ENCODE measurements around the gene MTIF3. TPM values are rescaled to one million over a fixed set of nuclear protein-coding genes. Genes with fewer than 3 reads are reported as not detected.

Gene MTIF3
- total RNA-seq, 1 experiment from 2014 or later, result 20.7 TPM

GRCh38 chr13:27423333-27423732 is 27.0 kb downstream of the MTIF3 start:
- CTCF ChIA-PET, result no interaction called here
- TF ChIP-seq POLR2AphosphoS5 (IDR thresholded peaks at IDR 0.05; ENCODE audit: low read depth, low read length), result no peak
- no peak for TF ChIP-seq CTCF (IDR thresholded peaks at IDR 0.05)
- TF ChIP-seq REST (IDR thresholded peaks at IDR 0.05; ENCODE audit: insufficient read depth in 1 of 2, low read depth in 2 of 2, low read length in 1 of 2), result no peak
- TF ChIP-seq SIN3A (IDR thresholded peaks at IDR 0.05; ENCODE audit: borderline replicate concordance, insufficient read depth, low read depth, low read length), result no peak
- no peak for TF ChIP-seq TCF7L2 (IDR thresholded peaks at IDR 0.05; ENCODE audit: low read depth, low read length)
- H3K27me3 ChIP-seq (ENCODE audit: control insufficient read depth, insufficient read depth, low read length), result no peaks in the 10 kb centered on the region
- no TSS peak for BruUV-seq (replicated peaks)
- intact Hi-C loops (cut with micrococcal nuclease; ENCODE audit: unreplicated experiment), result no loop called here
- peaks cover 3% of the 10 kb centered on the region; the same call in 1 of the 2 replicates for H3K36me3 ChIP-seq (ENCODE audit: control insufficient read depth, insufficient read depth, low read length)
- ATAC-seq, result no peak
- no peaks in the 10 kb centered on the region for H3K9me3 ChIP-seq (ENCODE audit: control insufficient read depth, insufficient read depth, low read depth, low read length)
- no peak for DNase-seq (ENCODE audit: low read depth, low spot score)
- H3K4me3 ChIP-seq (ENCODE audit: low read depth in 2 of 2, low read length in 2 of 2), result no peak overlapping the region; a peak in 1 of 4 replicates
- H3K27ac ChIP-seq (ENCODE audit: low read length), result peak overlapping the region; percentile 93; the same call in 1 of the 2 replicates
- POLR2A ChIA-PET, result no interaction called here
- H3K4me1 ChIP-seq (ENCODE audit: control insufficient read depth, insufficient read depth, low read length), result peaks cover 11% of the 10 kb centered on the region; the same call in 1 of the 2 replicates
- in situ Hi-C loops (cut with HindIII; ENCODE audit: low pct_unique_long_range_greater_than_20kb, low sequenced_read_pairs), result no loop called here

GRCh38 chr13:27421101-27421871 is 29.1 kb downstream of the MTIF3 start:
- intact Hi-C loops (cut with micrococcal nuclease; ENCODE audit: unreplicated experiment) (no loop called here), in situ Hi-C loops (cut with HindIII; ENCODE audit: low pct_unique_long_range_greater_than_20kb, low sequenced_read_pairs) (no loop called here)
- ATAC-seq, result no peak
- Histone ChIP-seq H3K36me3 (ENCODE audit: control insufficient read depth, insufficient read depth, low read length) (peaks cover 3% of the 10 kb centered on the region; the same call in 1 of the 2 replicates), H3K9me3 (ENCODE audit: control insufficient read depth, insufficient read depth, low read depth, low read length) (no peaks in the 10 kb centered on the region), H3K4me3 (ENCODE audit: low read depth in 2 of 2, low read length in 2 of 2) (no peak overlapping the region), H3K27ac (ENCODE audit: low read length) (no peak overlapping the region), H3K4me1 (ENCODE audit: control insufficient read depth, insufficient read depth, low read length) (peaks cover 5% of the 10 kb centered on the region; the same call in 1 of the 2 replicates), H3K27me3 (ENCODE audit: control insufficient read depth, insufficient read depth, low read length) (no peaks in the 10 kb centered on the region)
- TF ChIP-seq CTCF (IDR thresholded peaks at IDR 0.05) (no peak), TCF7L2 (IDR thresholded peaks at IDR 0.05; ENCODE audit: low read depth, low read length) (no peak), SIN3A (IDR thresholded peaks at IDR 0.05; ENCODE audit: borderline replicate concordance, insufficient read depth, low read depth, low read length) (no peak), REST (IDR thresholded peaks at IDR 0.05; ENCODE audit: insufficient read depth in 1 of 2, low read depth in 2 of 2, low read length in 1 of 2) (no peak), POLR2AphosphoS5 (IDR thresholded peaks at IDR 0.05; ENCODE audit: low read depth, low read length) (no peak)
- POLR2A ChIA-PET, result no interaction called here
- no peak for DNase-seq (ENCODE audit: low read depth, low spot score)
- no TSS peak for BruUV-seq (replicated peaks)
- CTCF ChIA-PET, result no interaction called here

All from Panc1 (cell line).